PC-9 (cell line): Measurements from ENCODE around the gene APRT. TPM values are rescaled to one million over a fixed set of nuclear protein-coding genes. Genes with fewer than 3 reads are reported as not detected.

Experiments used
- BruUV-seq: library from RNA; stranded (reverse); fragments of 400-500 nt; replicated peaks from 2 replicates; lab custom pipeline; 2021; lab: Mats Ljungman, UMichigan
- CTCF ChIA-PET: fragments of 300-600 bp; sonication (Branson Sonifier 250); formaldehyde crosslinking; loops from one replicate; lab custom pipeline; 2022; ENCODE audit warnings: antibody characterized with exemption; lab: Charles Lee
- POLR2A ChIA-PET: fragments of 300-600 bp; sonication (Branson Sonifier 250); formaldehyde crosslinking; loops from one replicate; lab custom pipeline; 2022; ENCODE audit warnings: antibody characterized with exemption; ENCODE audit not compliant: unreplicated experiment; lab: Charles Lee
- DNase-seq, 2 experiments: peaks; one replicate each; pipeline versions ENCODE4 v3.0.0 to v3.0.0-alpha.2; 2015 to 2022; ENCODE audit warnings: mixed read lengths in 1 of 2
- H2AFZ ChIP-seq: fragments of 200-600 bp; sonication (generic); 2 replicates; pipeline ENCODE4 v1.8.1; 2017; ENCODE audit warnings: antibody characterized with exemption
- H3F3A ChIP-seq: fragments of 200-600 bp; sonication (generic); 2 replicates; pipeline ENCODE4 v1.8.1; 2017; ENCODE audit warnings: antibody characterized with exemption, mild to moderate bottlenecking, low read depth; ENCODE audit not compliant: insufficient read depth
- H3K27ac ChIP-seq: fragments of 200-600 bp; sonication (generic); 2 replicates; pipeline ENCODE4 v1.6.1; 2016; ENCODE audit warnings: mixed run types
- H3K27me3 ChIP-seq: fragments of 200-600 bp; sonication (generic); 2 replicates; pipeline ENCODE4 v1.6.1; 2016; ENCODE audit warnings: low read depth, mixed run types; ENCODE audit not compliant: insufficient read depth
- H3K36me3 ChIP-seq: fragments of 200-600 bp; sonication (generic); 2 replicates; pipeline ENCODE4 v1.6.1; 2016; ENCODE audit warnings: low read depth, mixed run types
- H3K4me1 ChIP-seq: fragments of 200-600 bp; sonication (generic); replicated peaks from 2 replicates; pipeline ENCODE4 v1.6.1; 2016; ENCODE audit warnings: mixed run types; ENCODE audit not compliant: insufficient read depth
- H3K4me2 ChIP-seq: fragments of 200-600 bp; sonication (generic); 2 replicates; pipeline ENCODE4 v1.6.1; 2017; ENCODE audit warnings: mixed run types
- H3K4me3 ChIP-seq: fragments of 200-600 bp; sonication (generic); 2 replicates; pipeline ENCODE4 v1.6.1; 2016; ENCODE audit warnings: mixed run types
- H3K79me2 ChIP-seq: fragments of 200-600 bp; sonication (generic); 2 replicates; pipeline ENCODE4 v1.6.1; 2017; ENCODE audit warnings: low read depth, mixed run types
- H3K9me2 ChIP-seq: fragments of 200-600 bp; sonication (generic); 2 replicates; pipeline ENCODE4 v1.8.1; 2017; ENCODE audit warnings: mild to moderate bottlenecking; ENCODE audit not compliant: insufficient read depth
- H3K9me3 ChIP-seq: fragments of 200-600 bp; sonication (generic); 2 replicates; pipeline ENCODE4 v1.8.1; 2016; ENCODE audit warnings: low read depth; ENCODE audit not compliant: insufficient read depth
- H4K20me1 ChIP-seq: fragments of 200-600 bp; sonication (generic); 2 replicates; pipeline ENCODE4 v1.8.1; 2017; ENCODE audit not compliant: insufficient read depth
- EZH2 ChIP-seq: fragments of 200-600 bp; sonication (generic); IDR thresholded peaks from 2 replicates; pipeline ENCODE4 v1.8.0; 2017; ENCODE audit warnings: antibody characterized with exemption, low read depth
- intact Hi-C: fragments of 100-400 bp; cut with micrococcal nuclease; formaldehyde crosslinking; loops from one replicate; pipeline ENCODE4 v1.10.0; 2022; ENCODE audit not compliant: unreplicated experiment
- total RNA-seq: library from RNA; stranded (reverse); gene quantifications from 2 replicates; pipeline ENCODE4 v1.2.3, GENCODE V29; 2021
- TF ChIP-seq, protein P1 (sequence below): fragments of 200-600 bp; sonication (generic); conservative IDR thresholded peaks from 2 replicates; pipeline ENCODE4 v1.6.1; 2017; ENCODE audit warnings: mixed run types, antibody characterized with exemption, mild to moderate bottlenecking, moderate library complexity

Gene APRT
- total RNA-seq, 1 experiment from 2014 or later = 213 TPM

DNA sequence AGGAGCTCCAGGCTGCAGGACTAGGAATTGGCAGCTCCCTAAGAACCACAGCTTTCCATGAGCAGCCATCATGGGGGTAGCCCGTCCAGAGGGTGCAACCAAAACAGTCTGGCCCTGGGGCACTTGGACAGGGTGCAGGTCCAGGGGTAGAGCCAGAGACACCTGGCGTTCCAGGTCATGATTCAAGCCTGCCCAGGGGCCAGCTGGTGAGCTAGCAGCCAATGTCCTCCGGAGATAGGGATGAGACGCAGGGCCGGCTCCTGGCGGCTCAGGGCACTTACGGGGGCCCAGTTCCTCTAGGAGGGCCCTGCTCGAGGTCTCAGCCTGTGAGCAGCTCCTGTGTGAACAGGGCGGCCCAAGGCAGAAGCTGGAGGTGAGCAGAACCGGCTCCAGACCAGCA is 48.8 kb downstream of the APRT start:
- peaks cover 98% of the 10 kb centered on the region for H3K4me1 ChIP-seq
- ChIA-PET CTCF (interaction anchor here (0.9 to 3.1 kb wide), 3 partner anchors 16 to 26 kb away, joined by 8 to 16 read pairs (median 9); no protein-coding TSS in a partner anchor), POLR2A (interaction anchor here (0.6 to 1.3 kb wide), 6 partner anchors 8 to 1388 kb away, joined by 3 to 37 read pairs (median 5); no protein-coding TSS in a partner anchor)
- no peak overlapping the region for H2AFZ ChIP-seq
- no peaks in the 10 kb centered on the region for H3K9me2 ChIP-seq
- DNase-seq = peak; percentile 46 to 58
- TF ChIP-seq, protein P1, sequence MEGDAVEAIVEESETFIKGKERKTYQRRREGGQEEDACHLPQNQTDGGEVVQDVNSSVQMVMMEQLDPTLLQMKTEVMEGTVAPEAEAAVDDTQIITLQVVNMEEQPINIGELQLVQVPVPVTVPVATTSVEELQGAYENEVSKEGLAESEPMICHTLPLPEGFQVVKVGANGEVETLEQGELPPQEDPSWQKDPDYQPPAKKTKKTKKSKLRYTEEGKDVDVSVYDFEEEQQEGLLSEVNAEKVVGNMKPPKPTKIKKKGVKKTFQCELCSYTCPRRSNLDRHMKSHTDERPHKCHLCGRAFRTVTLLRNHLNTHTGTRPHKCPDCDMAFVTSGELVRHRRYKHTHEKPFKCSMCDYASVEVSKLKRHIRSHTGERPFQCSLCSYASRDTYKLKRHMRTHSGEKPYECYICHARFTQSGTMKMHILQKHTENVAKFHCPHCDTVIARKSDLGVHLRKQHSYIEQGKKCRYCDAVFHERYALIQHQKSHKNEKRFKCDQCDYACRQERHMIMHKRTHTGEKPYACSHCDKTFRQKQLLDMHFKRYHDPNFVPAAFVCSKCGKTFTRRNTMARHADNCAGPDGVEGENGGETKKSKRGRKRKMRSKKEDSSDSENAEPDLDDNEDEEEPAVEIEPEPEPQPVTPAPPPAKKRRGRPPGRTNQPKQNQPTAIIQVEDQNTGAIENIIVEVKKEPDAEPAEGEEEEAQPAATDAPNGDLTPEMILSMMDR = no peak
- TF ChIP-seq EZH2 = no peak
- H3K79me2 ChIP-seq = peaks cover 87% of the 10 kb centered on the region
- H3K4me2 ChIP-seq = peak overlapping the region; percentile 83
- no peaks in the 10 kb centered on the region for H3K27me3 ChIP-seq
- no TSS peak for BruUV-seq
- intact Hi-C loops = loop anchor here (1.0 to 5.0 kb wide), 3 partner anchors 19 to 896 kb away; partner anchors contain the start of gene SLC7A5
- no peaks in the 10 kb centered on the region for H3K9me3 ChIP-seq
- peak overlapping the region; percentile 63 for H3K27ac ChIP-seq
- peaks cover 32% of the 10 kb centered on the region for H4K20me1 ChIP-seq
- H3K36me3 ChIP-seq = no peaks in the 10 kb centered on the region
- H3F3A ChIP-seq = peaks cover 77% of the 10 kb centered on the region
- peak overlapping the region; percentile 49; the same call in 1 of the 2 replicates for H3K4me3 ChIP-seq

DNA sequence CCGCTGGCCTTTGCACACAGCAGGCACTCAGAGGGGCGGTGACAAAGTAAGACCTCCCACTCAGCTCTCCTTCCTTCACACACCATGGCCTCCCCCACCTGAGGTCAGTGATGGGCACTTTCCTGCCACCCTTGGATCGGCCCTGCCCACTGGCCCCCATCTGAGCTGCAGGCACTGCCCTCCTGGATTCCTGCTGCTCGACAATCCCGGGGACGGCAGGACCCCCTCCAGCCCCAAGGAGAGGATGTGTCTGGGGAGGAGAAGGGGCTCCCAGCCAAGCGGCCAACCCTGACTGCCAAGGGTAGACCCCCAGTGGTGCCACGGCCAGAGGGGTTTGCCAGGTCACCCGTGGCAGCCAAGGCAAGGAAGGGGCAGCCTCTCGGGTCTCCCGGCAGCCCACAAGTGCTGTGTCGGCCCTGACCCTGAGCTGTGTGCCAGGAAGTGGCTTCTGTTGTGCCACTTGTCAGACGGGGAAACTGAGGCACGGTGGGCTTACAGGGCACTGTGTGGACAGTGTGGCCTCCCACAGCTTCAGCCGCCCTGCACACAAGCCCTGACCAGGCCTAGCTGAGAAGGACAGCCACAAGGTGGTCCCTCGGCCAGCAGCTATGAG is 49.4 kb downstream of the APRT start:
- no peak overlapping the region for H2AFZ ChIP-seq
- H3K9me2 ChIP-seq = no peaks in the 10 kb centered on the region
- H3K4me1 ChIP-seq = peaks cover 98% of the 10 kb centered on the region
- POLR2A ChIA-PET = interaction anchor here (0.6 to 1.3 kb wide), 8 partner anchors 9 to 1388 kb away, joined by 3 to 37 read pairs (median 5); no protein-coding TSS in a partner anchor
- H3K9me3 ChIP-seq = no peaks in the 10 kb centered on the region
- peaks cover 28% of the 10 kb centered on the region for H4K20me1 ChIP-seq
- BruUV-seq = TSS peak; percentile 54
- H3K27ac ChIP-seq = peak overlapping the region; percentile 63
- intact Hi-C loops = loop anchor here (2.0 to 5.0 kb wide), 2 partner anchors 24 to 895 kb away; partner anchors contain the start of gene SLC7A5
- H3F3A ChIP-seq = peaks cover 80% of the 10 kb centered on the region
- peaks cover 87% of the 10 kb centered on the region for H3K79me2 ChIP-seq
- TF ChIP-seq, protein P1 = no peak
- TF ChIP-seq EZH2 = no peak
- H3K36me3 ChIP-seq = no peaks in the 10 kb centered on the region
- no peaks in the 10 kb centered on the region for H3K27me3 ChIP-seq
- peak overlapping the region; percentile 83 for H3K4me2 ChIP-seq
- CTCF ChIA-PET = interaction anchor here (0.5 to 3.1 kb wide), 5 partner anchors 8 to 83 kb away, joined by 4 to 11 read pairs (median 8); no protein-coding TSS in a partner anchor
- no peak for DNase-seq
- peak overlapping the region; percentile 49; the same call in 1 of the 2 replicates for H3K4me3 ChIP-seq

DNA sequence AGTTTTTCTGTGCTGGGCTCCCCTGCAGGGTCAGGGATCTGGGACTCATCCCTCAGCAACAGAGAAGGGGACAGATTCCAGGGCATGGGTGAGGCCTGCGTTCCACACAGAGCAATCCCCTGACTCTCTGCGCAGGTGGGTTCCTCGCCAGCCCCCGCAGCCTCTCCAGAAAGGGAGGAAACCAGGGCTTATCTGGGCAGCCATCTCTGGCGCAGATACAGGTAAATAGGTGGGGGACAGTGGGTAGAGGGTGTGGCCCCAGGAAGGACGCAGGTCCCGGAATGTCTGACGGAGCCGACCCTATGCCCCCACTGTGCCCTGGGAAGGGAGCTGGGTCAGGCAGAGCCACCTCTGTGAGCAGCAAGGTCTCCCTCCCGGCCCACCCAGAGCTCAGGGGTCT is 49.9 kb downstream of the APRT start:
- intact Hi-C loops = loop anchor here (1.0 to 5.0 kb wide), 3 partner anchors 9 to 895 kb away; partner anchors contain the start of gene SLC7A5
- TF ChIP-seq, protein P1 = no peak
- TF ChIP-seq EZH2 = no peak
- H4K20me1 ChIP-seq = peaks cover 23% of the 10 kb centered on the region

More for the DNA sequence above, 49.9 kb downstream of the APRT start:
- POLR2A ChIA-PET = interaction anchor here (0.6 to 1.3 kb wide), 6 partner anchors 9 to 909 kb away, joined by 3 to 11 read pairs (median 4); no protein-coding TSS in a partner anchor
- Histone ChIP-seq H3K9me3 (no peaks in the 10 kb centered on the region), H3K27ac (peak overlapping the region; percentile 63), H3F3A (peaks cover 77% of the 10 kb centered on the region), H3K36me3 (no peaks in the 10 kb centered on the region), H3K79me2 (peaks cover 83% of the 10 kb centered on the region), H3K9me2 (no peaks in the 10 kb centered on the region), H3K4me2 (peak overlapping the region; percentile 83), H3K4me3 (peak overlapping the region; percentile 49; the same call in 1 of the 2 replicates), H3K4me1 (peaks cover 98% of the 10 kb centered on the region), H3K27me3 (no peaks in the 10 kb centered on the region), H2AFZ (no peak overlapping the region)
- peak; percentile 88 to 98 for DNase-seq
- CTCF ChIA-PET = interaction anchor here (0.8 to 3.1 kb wide), 3 partner anchors 9 to 24 kb away, joined by 5 to 11 read pairs (median 9); no protein-coding TSS in a partner anchor
- no TSS peak for BruUV-seq
